GM18498 (cell line): ENCODE results near the gene ZNF423.

Source experiments
- ATAC-seq: cut with Tn5 transposase; IDR thresholded peaks from one replicate; pipeline ENCODE4 v1.9.1; 2021; ENCODE audit warnings: mild to moderate bottlenecking, moderate library complexity; ENCODE audit not compliant: unreplicated experiment

Gene ZNF423

DNA sequence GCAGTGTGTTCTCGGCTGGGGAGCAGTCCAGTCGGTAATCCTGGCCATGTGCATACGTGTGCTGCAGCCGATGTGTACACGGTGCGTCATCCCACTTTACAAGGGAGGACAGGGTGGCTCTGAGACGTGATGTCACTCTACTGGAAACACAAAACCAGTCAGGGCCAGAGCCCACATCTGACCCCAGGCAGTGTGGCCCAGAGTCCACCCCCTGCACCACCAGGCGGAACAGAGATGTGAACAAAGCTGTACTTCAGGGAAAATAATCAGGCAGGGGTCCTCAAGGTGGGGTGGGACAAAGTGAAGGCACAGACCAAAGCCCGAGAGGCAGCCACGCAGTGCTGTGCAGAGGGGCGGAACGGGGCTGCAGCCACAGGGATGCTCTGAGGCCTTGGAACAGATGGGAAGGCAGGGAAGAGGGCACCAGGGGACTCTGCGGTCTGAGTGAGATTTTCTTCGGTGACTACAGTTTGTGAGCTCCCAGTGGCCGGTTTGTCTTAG is 181.5 kb downstream of the ZNF423 start:
- ATAC-seq = no peak

DNA sequence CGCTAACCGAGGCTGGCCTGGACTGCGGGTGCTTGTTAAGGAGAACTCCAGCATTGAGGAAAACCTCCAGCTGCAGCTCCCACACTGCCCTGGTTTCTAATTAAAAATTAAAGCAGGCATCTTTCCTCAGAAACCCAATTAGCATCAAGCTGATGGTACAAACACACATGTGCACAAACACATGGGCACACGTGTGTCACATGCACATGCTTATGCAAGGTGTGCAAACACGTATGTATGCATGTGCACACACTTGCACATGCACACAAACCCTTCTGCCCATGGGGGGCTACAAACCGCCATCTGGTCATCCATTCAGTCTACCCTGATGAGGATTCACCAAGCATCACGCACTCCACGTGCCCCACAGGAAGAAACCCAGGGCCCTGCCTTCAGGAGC is 182.5 kb downstream of the ZNF423 start:
- ATAC-seq = no peak

- no peak for ATAC-seq
Observed at GRCh38 chr16:49672753-49673152, 183.2 kb downstream of the ZNF423 start.

- ATAC-seq = no peak
Observed at GRCh38 chr16:49671333-49671732, 184.6 kb downstream of the ZNF423 start.

- no peak for ATAC-seq
Observed at GRCh38 chr16:49670627-49671026, 185.3 kb downstream of the ZNF423 start.

GRCh38 chr16:49665482-49666230 is 190.3 kb downstream of the ZNF423 start:
- no peak for ATAC-seq

GRCh38 chr16:49664221-49665215 is 191.4 kb downstream of the ZNF423 start:
- no peak for ATAC-seq

GRCh38 chr16:49663081-49664065 is 192.5 kb downstream of the ZNF423 start:
- ATAC-seq = no peak

GRCh38 chr16:49662569-49662968 is 193.3 kb downstream of the ZNF423 start:
- ATAC-seq = no peak

GRCh38 chr16:49661465-49662187 is 194.3 kb downstream of the ZNF423 start:
- ATAC-seq = no peak

GRCh38 chr16:49660626-49661025 is 195.3 kb downstream of the ZNF423 start:
- no peak for ATAC-seq

DNA sequence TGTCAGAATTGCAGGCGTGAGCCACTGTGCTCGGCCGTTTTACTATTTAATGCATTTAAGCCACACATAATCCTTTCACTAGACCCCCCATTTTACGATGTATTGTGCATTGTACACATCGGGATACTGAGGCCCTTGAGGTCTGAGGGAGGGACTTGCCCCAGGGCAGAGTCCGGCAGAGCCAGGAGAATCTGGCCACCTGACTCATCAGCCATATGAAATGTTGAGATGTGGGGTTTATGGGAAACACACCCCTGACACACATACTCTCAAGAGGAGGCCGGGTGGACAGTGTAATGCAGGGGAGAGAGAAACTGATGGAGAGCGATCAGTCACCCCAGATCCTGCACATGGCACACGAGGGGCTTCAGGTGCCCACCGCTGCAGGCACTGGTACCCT is 196.6 kb downstream of the ZNF423 start:
- no peak for ATAC-seq

DNA sequence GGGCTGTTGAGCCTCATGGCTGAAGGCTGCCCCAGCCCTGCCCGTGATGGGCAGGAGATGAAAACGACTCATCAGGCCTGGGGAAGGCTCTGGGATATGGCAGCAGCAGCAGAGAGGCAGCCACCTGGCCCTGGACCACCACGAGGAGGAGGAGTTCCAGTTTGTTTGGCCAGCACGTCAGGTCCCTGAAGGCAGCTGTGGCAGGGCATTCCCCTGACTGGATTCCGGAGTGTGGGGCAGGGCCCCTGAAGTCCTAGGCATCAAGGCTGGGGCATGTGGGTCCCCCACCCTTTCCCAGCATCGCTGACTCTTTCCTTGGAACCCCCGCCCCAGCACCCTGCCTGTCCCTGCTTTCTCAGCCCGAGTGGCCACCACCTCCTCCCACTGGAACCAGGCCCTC is 197.4 kb downstream of the ZNF423 start:
- no peak for ATAC-seq

DNA sequence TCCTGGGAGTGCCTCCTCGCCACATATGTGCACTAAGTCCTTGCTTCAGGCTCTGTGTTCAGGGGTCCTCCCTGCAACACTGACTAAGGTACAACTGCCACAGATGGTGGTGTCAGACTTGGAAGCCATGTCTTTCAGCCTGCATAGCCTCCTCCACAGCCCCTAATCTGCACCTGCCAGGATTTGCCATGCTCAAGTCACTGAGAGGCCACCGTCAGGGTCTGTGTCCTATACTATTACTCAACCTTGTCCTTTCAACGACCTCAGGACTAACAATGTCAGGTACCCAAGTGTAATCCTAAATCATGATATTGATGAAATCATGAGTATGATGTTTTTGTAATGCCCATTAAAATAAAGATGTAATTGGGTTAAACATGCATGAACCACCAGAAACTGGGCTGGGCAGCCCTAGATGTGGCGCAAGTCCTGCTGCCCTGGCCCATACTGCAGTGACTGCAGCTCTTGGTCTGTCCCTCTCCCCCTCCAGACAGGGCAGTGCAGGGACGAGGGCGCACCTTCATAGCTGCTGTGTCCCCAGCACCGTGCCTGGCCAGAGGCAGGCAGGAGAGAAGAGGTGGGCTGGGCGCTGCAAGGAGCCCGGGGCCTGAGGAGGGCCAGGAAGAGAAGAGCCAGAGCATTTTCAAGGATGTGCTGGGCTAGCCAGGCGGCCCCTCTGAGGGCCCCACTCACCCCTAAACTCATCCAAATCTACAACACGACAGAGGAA is 198.0 kb downstream of the ZNF423 start:
- no peak for ATAC-seq

- no peak for ATAC-seq
Observed at GRCh38 chr16:49654425-49654824, 201.5 kb downstream of the ZNF423 start.

GRCh38 chr16:49653577-49653976 is 202.3 kb downstream of the ZNF423 start:
- ATAC-seq = no peak

GRCh38 chr16:49653173-49653570 is 202.7 kb downstream of the ZNF423 start:
- no peak for ATAC-seq

GRCh38 chr16:49652456-49653172 is 203.3 kb downstream of the ZNF423 start:
- ATAC-seq = no peak

GRCh38 chr16:49651996-49652395 is 203.9 kb downstream of the ZNF423 start:
- ATAC-seq = no peak
